ENCODE data around the gene ZG16B. TPM values are rescaled to one million over a fixed set of nuclear protein-coding genes. Genes with fewer than 3 reads are reported as not detected.

ZG16B gene
- total and polyA plus RNA-seq, 2 of the 8 experiments (the other 6 are each of a cell fraction or from before 2014, with no cell fraction given), result 0.11 TPM; not detected in 1

DNA sequence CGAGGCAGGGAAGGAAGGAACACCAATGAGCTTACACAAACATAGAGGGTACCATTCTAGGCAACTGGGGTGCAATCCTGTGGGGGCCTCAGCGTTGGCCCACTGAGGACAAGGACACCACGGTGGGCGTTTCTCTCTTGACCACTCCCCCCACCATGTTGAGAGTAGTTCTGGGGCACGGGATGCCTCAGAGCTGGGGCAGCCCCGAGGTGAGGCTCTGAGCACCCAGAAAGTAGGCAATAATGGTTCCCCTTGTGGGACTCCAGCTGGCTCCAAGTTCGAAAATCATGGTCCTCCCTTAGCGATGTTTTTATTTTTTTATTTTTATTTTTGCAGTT is 8.0 kb upstream of the ZG16B start:
- Histone ChIP-seq H2BK12ac (ENCODE audit: low read depth, low read length) (no peak overlapping the region), H3K9ac (replicated peaks in 1 of 4; ENCODE audit: extremely low read depth in 1 of 4, low read depth in 3 of 4, low read length in 3 of 4) (no peak overlapping the region), H3K4me2 (ENCODE audit: insufficient read depth in 1 of 2, low read depth in 2 of 2, low read length in 2 of 2) (no peak overlapping the region), H3K79me1 (ENCODE audit: low read depth, low read length) (no peaks in the 10 kb centered on the region), H3K9me3 (ENCODE audit: insufficient read depth in 2 of 2, low read depth in 1 of 2, low read length in 1 of 2) (no peaks in the 10 kb centered on the region), H3K23me2 (ENCODE audit: low read depth, low read length) (no peaks in the 10 kb centered on the region), H3K36me3 (ENCODE audit: control insufficient read depth in 2 of 4, insufficient read depth in 4 of 4, low read length in 3 of 4) (no peaks in the 10 kb centered on the region), H2BK120ac (replicated peaks; ENCODE audit: low read depth, low read length) (no peak overlapping the region), H3K23ac (ENCODE audit: insufficient read length) (no peak overlapping the region), H2AFZ (ENCODE audit: low read length) (no peak overlapping the region), H4K91ac (replicated peaks; ENCODE audit: insufficient read length, low read length) (no peak overlapping the region), H4K20me1 (replicated peaks in 1 of 2; ENCODE audit: control insufficient read depth in 1 of 2, insufficient read depth in 2 of 2, low read length in 2 of 2) (no peaks in the 10 kb centered on the region), H3K27ac (ENCODE audit: low read depth, low read length) (no peak overlapping the region), H3K18ac (ENCODE audit: extremely low read depth, low read length) (no peak overlapping the region), H3K4me3 (ENCODE audit: extremely low read depth in 1 of 4, insufficient read depth in 2 of 4, low read depth in 3 of 4, low read length in 4 of 4) (no peak overlapping the region), H4K5ac (ENCODE audit: insufficient read length, low read depth, low read length) (no peak overlapping the region), H3K27me3 (replicated peaks in 1 of 4; ENCODE audit: control insufficient read depth in 3 of 4, extremely low read depth in 1 of 4, insufficient read depth in 3 of 4, low read length in 3 of 4) (no peaks in the 10 kb centered on the region), H3K14ac (ENCODE audit: insufficient read length) (no peak overlapping the region), H3K4ac (replicated peaks; ENCODE audit: insufficient read length, low read depth, low read length) (no peak overlapping the region), H2BK20ac (ENCODE audit: low read length) (no peak overlapping the region), H2BK15ac (ENCODE audit: low read length) (no peak overlapping the region), H3K79me2 (ENCODE audit: control insufficient read depth in 1 of 2, insufficient read depth in 2 of 2, low read length in 2 of 2) (no peaks in the 10 kb centered on the region), H3K4me1 (replicated peaks in 1 of 4; ENCODE audit: control insufficient read depth in 3 of 4, insufficient read depth in 4 of 4, low read length in 3 of 4) (peaks cover 0 to 4% (median 0%) of the 10 kb centered on the region in 4 experiments; a peak in 1 of 7 replicates), H2BK5ac (ENCODE audit: low read depth, low read length) (no peak overlapping the region), H4K8ac (ENCODE audit: extremely low read depth, insufficient read depth, low read length) (0 out of 2 replicates have a peak overlapping the region, but pooled peaks have one; percentile 36), H2AK5ac (ENCODE audit: low read depth, low read length) (no peak overlapping the region), H3K56ac (replicated peaks; ENCODE audit: insufficient read length, low read depth, low read length) (no peak overlapping the region)
- CTCF ChIA-PET (ENCODE audit: partially characterized antibody), result interaction anchor here (0.7 to 3.9 kb wide), 11 partner anchors 9 to 122 kb away, joined by 3 to 22 read pairs (median 4); partner anchors contain the start of gene FLYWCH2
- no peak for DNase-seq (ENCODE audit: low read depth in 1 of 2, low spot score in 2 of 2)
- FAIRE-seq, result no peak
- POLR2A ChIA-PET (ENCODE audit: partially characterized antibody), result interaction anchor here (0.8 to 1.4 kb wide), 3 partner anchors 43 to 89 kb away, joined by 3 to 5 read pairs (median 3); no protein-coding TSS in a partner anchor
- WGBS, 2 experiments (ENCODE audit: extremely low coverage in 1 of 2, insufficient coverage in 1 of 2, insufficient read length in 1 of 2, insufficient replicate concordance in 2 of 2, low coverage in 1 of 2, low lambda C conversion rate in 2 of 2, missing lambda C conversion rate in 1 of 2), result 89% methylated on average over 8 of the region's 8 CpGs; no CpG with 5 or more reads in 1 of the 2 experiments
- no peak for TF ChIP-seq TBP (IDR thresholded peaks at IDR 0.05; ENCODE audit: low read depth, low read length)
- TF ChIP-seq CHD1 (IDR thresholded peaks at IDR 0.05; ENCODE audit: low read depth, low read length), result no peak
- TF ChIP-seq HDAC6 (IDR thresholded peaks at IDR 0.05; ENCODE audit: low read depth, low read length), result no peak

All from H1 (cell line).